Chondrocyte (in vitro differentiated cells): ENCODE measurements around the gene SLC26A4. TPM values are rescaled to one million over a fixed set of nuclear protein-coding genes. Genes with fewer than 3 reads are reported as not detected.

Experiments
- DNase-seq: peaks from one replicate; pipeline ENCODE4 v3.0.0; 2021; ENCODE audit warnings: mixed read lengths, low spot score
- H3K27ac Mint-ChIP-seq: one replicate; pipeline ENCODE4 v1.8.0; 2021; ENCODE audit warnings: mild to moderate bottlenecking, moderate library complexity, mixed read lengths; ENCODE audit not compliant: unreplicated experiment
- H3K27me3 Mint-ChIP-seq: 2 replicates; pipeline ENCODE4 v1.8.0; 2021; ENCODE audit warnings: low read depth, mixed read lengths
- H3K36me3 Mint-ChIP-seq: 2 replicates; pipeline ENCODE4 v1.8.0; 2021; ENCODE audit warnings: low read depth, mixed read lengths
- H3K4me1 Mint-ChIP-seq: 2 replicates; pipeline ENCODE4 v1.8.0; 2021; ENCODE audit warnings: low read depth, mild to moderate bottlenecking, mixed read lengths
- H3K4me3 Mint-ChIP-seq: one replicate; pipeline ENCODE4 v1.8.0; 2021; ENCODE audit warnings: mild to moderate bottlenecking, moderate library complexity, mixed read lengths; ENCODE audit not compliant: unreplicated experiment
- H3K9me3 Mint-ChIP-seq: 2 replicates; pipeline ENCODE4 v1.8.0; 2021; ENCODE audit warnings: low read depth, mixed read lengths
- CTCF ChIP-seq: fragments of 200-600 bp; sonication (generic); IDR thresholded peaks from 2 replicates; pipeline ENCODE4 v1.5.0; 2021; ENCODE audit warnings: antibody characterized with exemption, mild to moderate bottlenecking, moderate library complexity
- total RNA-seq: library from RNA; stranded (reverse); gene quantifications from 3 replicates; pipeline ENCODE4 v1.2.1, GENCODE V29; 2021

SLC26A4 gene
- total RNA-seq, 1 donor from 2014 or later: 0.55 TPM

GRCh38 chr7:107622429-107622828 is 38.2 kb upstream of the SLC26A4 start:
- Mint-ChIP-seq H3K9me3 (peaks cover 5% of the 10 kb centered on the region), H3K4me3 (no peak overlapping the region), H3K36me3 (peaks cover 4% of the 10 kb centered on the region), H3K27me3 (no peaks in the 10 kb centered on the region), H3K4me1 (no peaks in the 10 kb centered on the region), H3K27ac (no peak overlapping the region)
- no peak for TF ChIP-seq CTCF
- no peak for DNase-seq

- H3K36me3 Mint-ChIP-seq: peaks cover 4% of the 10 kb centered on the region
- H3K27me3 Mint-ChIP-seq: no peaks in the 10 kb centered on the region
- H3K27ac Mint-ChIP-seq: no peak overlapping the region
- DNase-seq: no peak
- TF ChIP-seq CTCF: no peak
- peaks cover 5% of the 10 kb centered on the region for H3K9me3 Mint-ChIP-seq
- no peaks in the 10 kb centered on the region for H3K4me1 Mint-ChIP-seq
- no peak overlapping the region for H3K4me3 Mint-ChIP-seq
Measured at GRCh38 chr7:107622894-107623293, 37.7 kb upstream of the SLC26A4 start.

- TF ChIP-seq CTCF: no peak
- no peak for DNase-seq
- Mint-ChIP-seq H3K4me1 (no peaks in the 10 kb centered on the region), H3K4me3 (no peak overlapping the region), H3K9me3 (peaks cover 5% of the 10 kb centered on the region), H3K27me3 (no peaks in the 10 kb centered on the region), H3K36me3 (peaks cover 2% of the 10 kb centered on the region), H3K27ac (no peak overlapping the region)
Measured at GRCh38 chr7:107627002-107627401, 33.6 kb upstream of the SLC26A4 start.

- no peak overlapping the region for H3K4me3 Mint-ChIP-seq
Measured at GRCh38 chr7:107628461-107629064, 32.1 kb upstream of the SLC26A4 start.

GRCh38 chr7:107630342-107630741 is 30.3 kb upstream of the SLC26A4 start:
- Mint-ChIP-seq H3K4me3 (no peak overlapping the region), H3K36me3 (peaks cover 3% of the 10 kb centered on the region), H3K27ac (no peak overlapping the region), H3K27me3 (no peaks in the 10 kb centered on the region), H3K9me3 (peaks cover 5% of the 10 kb centered on the region), H3K4me1 (peaks cover 3% of the 10 kb centered on the region)
- no peak for TF ChIP-seq CTCF
- no peak for DNase-seq

More at GRCh38 chr7:107628461-107629064, 32.1 kb upstream of the SLC26A4 start:
- DNase-seq: no peak
- TF ChIP-seq CTCF: no peak
- Mint-ChIP-seq H3K36me3 (peaks cover 2% of the 10 kb centered on the region), H3K4me1 (no peaks in the 10 kb centered on the region), H3K9me3 (peaks cover 5% of the 10 kb centered on the region), H3K27me3 (no peaks in the 10 kb centered on the region), H3K27ac (no peak overlapping the region)
